NK-92 treated with Interleukin-12 subunit alpha and Interleukin-12 subunit beta, amount 100 ng/mL, for 24 hours (cell line): ENCODE measurements around the gene ANHX.
"Not testable (repeated sequence)": the region's sequence is repeated elsewhere in the genome, so short reads cannot be mapped to it uniquely, and the experiment has no call there.

ENCODE experiments used
- DNase-seq: peaks from one replicate; lab custom pipeline; 2025; lab: John Stamatoyannopoulos, UW

The ANHX gene

GRCh38 chr12:133235401-133236112 is at the start of gene ANHX:
Gene ANHX, minus strand, starts transcription at chr12:133235877. Its CDS starts 1,521 bp downstream, at chr12:133234356.
- DNase-seq: no peak

GRCh38 chr12:133264668-133265067 is 29.0 kb upstream of the ANHX start:
- not testable (repeated sequence) for DNase-seq

GRCh38 chr12:133264173-133264572 is 28.5 kb upstream of the ANHX start:
- DNase-seq: no peak

GRCh38 chr12:133256321-133256720 is 20.6 kb upstream of the ANHX start:
- DNase-seq: no peak

GRCh38 chr12:133255833-133256232 is 20.2 kb upstream of the ANHX start:
- DNase-seq: not testable (repeated sequence)

- DNase-seq: no peak
Observed at GRCh38 chr12:133251732-133252131, 16.1 kb upstream of the ANHX start.

GRCh38 chr12:133236556-133236955 is 879 bp upstream of the ANHX start:
- DNase-seq: no peak

- DNase-seq: no peak
Observed at GRCh38 chr12:133236144-133236543, 467 bp upstream of the ANHX start.

- no peak for DNase-seq
Observed at GRCh38 chr12:133234971-133235370, 706 bp downstream of the ANHX start.

- DNase-seq: no peak
Observed at GRCh38 chr12:133233993-133234564, 1.6 kb downstream of the ANHX start.

GRCh38 chr12:133233006-133233405 is 2.7 kb downstream of the ANHX start:
- no peak for DNase-seq

- no peak for DNase-seq
Observed at GRCh38 chr12:133231001-133231400, 4.7 kb downstream of the ANHX start.

GRCh38 chr12:133227281-133227852 is 8.3 kb downstream of the ANHX start:
- no peak for DNase-seq

- DNase-seq: no peak
Observed at GRCh38 chr12:133226690-133227089, 9.0 kb downstream of the ANHX start.

- no peak for DNase-seq
Observed at GRCh38 chr12:133225527-133225926, 10.2 kb downstream of the ANHX start.

- no peak for DNase-seq
Observed at GRCh38 chr12:133222211-133222610, 13.5 kb downstream of the ANHX start.

GRCh38 chr12:133221241-133221640 is 14.4 kb downstream of the ANHX start:
- DNase-seq: no peak

GRCh38 chr12:133220521-133220920 is 15.2 kb downstream of the ANHX start:
- no peak for DNase-seq

GRCh38 chr12:133217219-133217618 is 18.5 kb downstream of the ANHX start:
- DNase-seq: no peak

GRCh38 chr12:133215724-133216123 is 20.0 kb downstream of the ANHX start:
- no peak for DNase-seq

GRCh38 chr12:133206390-133206789 is 29.3 kb downstream of the ANHX start:
- no peak for DNase-seq

GRCh38 chr12:133204264-133204603 is 31.4 kb downstream of the ANHX start:
- no peak for DNase-seq
